K562 (cell line): Measurements from ENCODE around the gene ARFGAP1. TPM values are rescaled to one million over a fixed set of nuclear protein-coding genes. Genes with fewer than 3 reads are reported as not detected.

ENCODE experiments used
- ATAC-seq: fragments of 200-7000 bp; cut with Tn5 transposase; 3 replicates; pipeline ENCODE4 v1.9.1; 2020; ENCODE audit warnings: moderate library complexity
- BruUV-seq: library from RNA; stranded (reverse); fragments of 400-500 nt; replicated peaks from 2 replicates; lab custom pipeline; 2021; lab: Mats Ljungman, UMichigan
- CTCF ChIA-PET: fragments of 300-600 bp; formaldehyde crosslinking; extraction: SDS; loops from one replicate; lab custom pipeline; 2021; ENCODE audit warnings: low intra/inter-chr PET ratio; lab: Yijun Ruan, JAX
- POLR2A ChIA-PET: fragments of 300-600, 350-650 bp; sonication (Branson Sonifier 250); formaldehyde crosslinking; extraction: SDS; loops from one replicate; lab custom pipeline; 2021; ENCODE audit warnings: antibody characterized with exemption, inconsistent platforms; lab: Yijun Ruan, JAX
- DNase-seq, 4 experiments: peaks; one replicate each; pipeline versions ENCODE4 v3.0.0 to v3.0.0-alpha.2; 2011 to 2018; ENCODE audit warnings: low spot score in 3 of 4, mixed read lengths in 3 of 4; ENCODE audit errors: extremely low read depth in 1 of 4
- FAIRE-seq: peaks from 2 replicates; lab custom pipeline; 2011; peaks lifted over from hg19 to GRCh38; lab: Jason Lieb, UNC
- H2AFZ ChIP-seq: 2 replicates; pipeline ENCODE4 v1.6.0; 2011; ENCODE audit warnings: low read depth, low read length, control low read depth, inconsistent platforms
- H3K27ac ChIP-seq: fragments of 200-600 bp; 3 replicates; pipeline ENCODE4 v1.8.0; 2011; ENCODE audit warnings: low read depth, mild to moderate bottlenecking, control low read depth, inconsistent platforms, low read length, moderate library complexity, mixed read lengths; ENCODE audit errors: extremely low read depth
- H3K27me3 ChIP-seq, 2 experiments: fragments of 300-600 bp in 1 of 2; 2 replicates in 1 of 2; 3 replicates in 1 of 2; pipeline versions ENCODE4 v1.6.0 to v1.8.0; 2011; ENCODE audit warnings: inconsistent platforms in 2 of 2, low read length in 2 of 2, mild to moderate bottlenecking in 1 of 2, mixed read lengths in 1 of 2, moderate library complexity in 1 of 2; ENCODE audit not compliant: control insufficient read depth in 2 of 2, insufficient read depth in 2 of 2
- H3K36me3 ChIP-seq: fragments of 300-600 bp; 3 replicates; pipeline ENCODE4 v1.8.0; 2011; ENCODE audit warnings: mild to moderate bottlenecking, low read length, inconsistent platforms; ENCODE audit not compliant: control insufficient read depth, insufficient read depth
- H3K4me1 ChIP-seq, 2 experiments: fragments of 200-600 bp in 1 of 2; replicated peaks in 1 of 2; 2 replicates in 1 of 2; 3 replicates in 1 of 2; pipeline versions ENCODE4 v1.5.1 to v1.8.0; 2011; ENCODE audit warnings: inconsistent platforms in 2 of 2, low read length in 2 of 2, mild to moderate bottlenecking in 1 of 2, mixed read lengths in 1 of 2, moderate library complexity in 1 of 2; ENCODE audit not compliant: control insufficient read depth in 2 of 2, insufficient read depth in 2 of 2
- H3K4me2 ChIP-seq: 2 replicates; pipeline ENCODE4 v1.6.1; 2011; ENCODE audit warnings: low read length, control low read depth, inconsistent platforms, mixed read lengths; ENCODE audit not compliant: insufficient read depth
- H3K4me3 ChIP-seq: fragments of 200-600 bp; sonication (generic), shearing (Covaris generic); 2 replicates; pipeline ENCODE4 v1.5.1; 2016; ENCODE audit warnings: control low read depth, inconsistent platforms
- H3K79me2 ChIP-seq: fragments of 200-600 bp; 3 replicates; pipeline ENCODE4 v1.8.0; 2011; ENCODE audit warnings: low read length, inconsistent platforms; ENCODE audit not compliant: control insufficient read depth, insufficient read depth
- H3K9ac ChIP-seq, 2 experiments: 2 replicates each; pipeline versions ENCODE4 v1.6.0 to v1.6.1; 2011; ENCODE audit warnings: low read depth in 2 of 2, low read length in 2 of 2, control low read depth in 1 of 2, inconsistent platforms in 1 of 2, mild to moderate bottlenecking in 1 of 2, mixed read lengths in 1 of 2; ENCODE audit not compliant: insufficient read depth in 1 of 2
- H3K9me1 ChIP-seq: one replicate; pipeline ENCODE4 v1.6.0; 2011; ENCODE audit warnings: inconsistent platforms, mild to moderate bottlenecking, low read length, moderate library complexity; ENCODE audit not compliant: control insufficient read depth, insufficient read depth
- H3K9me3 ChIP-seq: replicated peaks from 2 replicates; pipeline ENCODE4 v1.5.1; 2011; ENCODE audit warnings: low read depth, low read length, inconsistent platforms; ENCODE audit not compliant: control insufficient read depth, insufficient read depth
- H4K20me1 ChIP-seq: replicated peaks from 2 replicates; pipeline ENCODE4 v1.6.1; 2011; ENCODE audit warnings: low read length, inconsistent platforms, mixed read lengths; ENCODE audit not compliant: control insufficient read depth, insufficient read depth
- BRD4 ChIP-seq: fragments of 200-600 bp; sonication (generic); IDR thresholded peaks from 2 replicates; pipeline ENCODE4 v1.6.1; 2017; ENCODE audit warnings: inconsistent platforms
- MECOM ChIP-seq: fragments of 250-450 bp; sonication (Bioruptor Pico); IDR thresholded peaks from 2 replicates; pipeline ENCODE4 v1.8.0; 2022; ENCODE audit warnings: inconsistent platforms
- POLR2H ChIP-seq: IDR thresholded peaks from 2 replicates; pipeline ENCODE4 v1.6.1; 2016; ENCODE audit warnings: missing genetic modification characterization, low read depth, mild to moderate bottlenecking, control low read depth, missing compliant biosample characterization, moderate library complexity
- RBBP5 ChIP-seq: fragments of 200-600 bp; sonication (generic); IDR thresholded peaks from 2 replicates; pipeline ENCODE4 v1.6.1; 2012; ENCODE audit warnings: borderline replicate concordance, mild to moderate bottlenecking, low read length, control low read depth, inconsistent platforms; ENCODE audit not compliant: insufficient read depth, poor library complexity, severe bottlenecking
- SAFB ChIP-seq: fragments of 200-400 bp; formaldehyde crosslinking; IDR thresholded peaks from 2 replicates; pipeline ENCODE4 v1.6.1; 2017; ENCODE audit warnings: low read depth, low read length, borderline replicate concordance
- SRSF3 ChIP-seq: fragments of 200-400 bp; formaldehyde crosslinking; IDR thresholded peaks from 2 replicates; pipeline ENCODE4 v1.6.1; 2016; ENCODE audit warnings: mild to moderate bottlenecking, low read length, moderate library complexity; ENCODE audit not compliant: insufficient read depth
- U2AF1 ChIP-seq: fragments of 200-400 bp; formaldehyde crosslinking; optimal IDR thresholded peaks from 2 replicates; pipeline ENCODE3; 2017; ENCODE audit warnings: mild to moderate bottlenecking, low read depth, low read length, moderate library complexity
- ZNF143 ChIP-seq: sonication (generic); formaldehyde crosslinking; IDR thresholded peaks from 2 replicates; pipeline ENCODE4 v1.9.0; 2022; ENCODE audit warnings: mild to moderate bottlenecking, missing genetic modification reagents
- WGBS: fragments of 100-300 bp; shearing (Covaris generic); methylation state at CpG from one replicate; pipeline ENCODE4 v1.1.6; 2016; ENCODE audit warnings: low coverage, mixed read lengths; ENCODE audit not compliant: insufficient coverage; ENCODE audit errors: missing lambda C conversion rate; 5-methylcytosine and 5-hydroxymethylcytosine counted together
- in situ Hi-C: fragments of 300-500 bp; cut with MboI; formaldehyde crosslinking; loops from 4 replicates; pipeline ENCODE4 v1.15.0; 2018; ENCODE audit warnings: inconsistent platforms, mixed read lengths
- intact Hi-C: fragments of 100-400 bp; cut with micrococcal nuclease; formaldehyde crosslinking; loops from 2 replicates; pipeline ENCODE4 v1.14.2; 2022
- polyA plus RNA-seq, 8 experiments: library from polyadenylated mRNA; depleted of rRNA in 4 of 8; stranded (reverse) in 5 of 8; unstranded in 3 of 8; fragments of >200 nt; fragmentation: Nextera tagmentation in 2 of 8; fragmentation: Illumina TruSeq in 1 of 8; extraction: Ambion mirVana in 2 of 8; extraction: Trizol in 1 of 8; gene quantifications; 2 replicates each; pipeline versions ENCODE4 v1.2.1 to v1.2.3, GENCODE V29; 2011 to 2014; ENCODE audit warnings: inconsistent platforms in 1 of 8, missing spikeins in 1 of 8
- total RNA-seq, 7 experiments: library from RNA; depleted of rRNA in 6 of 7; stranded (reverse); fragments of >200 nt in 6 of 7; fragmentation: Illumina TruSeq in 2 of 7; extraction: Trizol in 2 of 7; gene quantifications; 2 replicates each; pipeline versions ENCODE4 v1.2.1 to v1.2.3, GENCODE V29; 2011 to 2021; ENCODE audit warnings: low replicate concordance in 1 of 7

Gene ARFGAP1
- total and polyA plus RNA-seq, 9 of the 15 experiments (the other 6 are each of a cell fraction or from before 2014, with no cell fraction given), result 0.53 to 102 (median 33.5) TPM

GRCh38 chr20:63320041-63320511 lies 47.5 kb downstream of the ARFGAP1 start:
- Histone ChIP-seq H3K4me1 (peaks cover 0 to 26% of the 10 kb centered on the region in 2 experiments; a peak in 2 of 5 replicates), H3K27me3 (peaks cover 19 to 62% of the 10 kb centered on the region in 2 experiments; a peak in 4 of 5 replicates), H3K4me2 (no peak overlapping the region), H3K9ac (peak overlapping the region in 1 of 2 experiments; percentile 4; a peak in 1 of 4 replicates), H3K79me2 (no peaks in the 10 kb centered on the region), H3K36me3 (no peaks in the 10 kb centered on the region), H3K27ac (no peak overlapping the region), H2AFZ (no peak overlapping the region), H3K9me3 (no peaks in the 10 kb centered on the region), H3K9me1 (no peaks in the 10 kb centered on the region), H3K4me3 (no peak overlapping the region), H4K20me1 (no peaks in the 10 kb centered on the region; the same call in 1 of the 2 replicates)
- intact Hi-C loops (no loop called here), in situ Hi-C loops (no loop called here)
- no peak for FAIRE-seq
- ChIA-PET POLR2A (interaction anchor here (0.5 to 0.7 kb wide), 2 partner anchors 11 to 434 kb away, joined by 3 read pairs; no protein-coding TSS in a partner anchor), CTCF (no interaction called here)
- no TSS peak for BruUV-seq
- no peak for TF ChIP-seq BRD4
- TF ChIP-seq MECOM, result no peak
- no peak for TF ChIP-seq ZNF143 (CRISPR knock-in tag)
- TF ChIP-seq RBBP5, result no peak
- TF ChIP-seq U2AF1, result no peak
- no peak for TF ChIP-seq POLR2H (tag)
- TF ChIP-seq SAFB, result no peak
- no peak for TF ChIP-seq SRSF3
- no peak for ATAC-seq
- DNase-seq, result no peak
- 2% methylated on average over 23 of the region's 23 CpGs for WGBS
